HCT116 (cell line): ENCODE results near the gene LRRTM3.

ENCODE experiments used
- EZH2 ChIP-seq: fragments of 200-600 bp; sonication (generic); IDR thresholded peaks from 2 replicates; pipeline ENCODE4 v1.6.1; 2017; ENCODE audit warnings: antibody characterized with exemption, mixed run types
- JUND ChIP-seq: IDR thresholded peaks from 2 replicates; pipeline ENCODE4 v1.6.1; 2012
- MAX ChIP-seq: IDR thresholded peaks from 2 replicates; pipeline ENCODE4 v1.6.1; 2012
- POLR2A ChIP-seq: IDR thresholded peaks from 2 replicates; pipeline ENCODE4 v1.7.0; 2011; ENCODE audit warnings: borderline replicate concordance; ENCODE audit not compliant: insufficient read depth, insufficient read length; ENCODE audit errors: extremely low read depth
- POLR2AphosphoS5 ChIP-seq: IDR thresholded peaks from 2 replicates; pipeline ENCODE4 v1.6.1; 2011; ENCODE audit warnings: mild to moderate bottlenecking, low read depth, low read length, moderate library complexity
- YY1 ChIP-seq: IDR thresholded peaks from 2 replicates; pipeline ENCODE4 v1.6.1; 2011; ENCODE audit warnings: low read length, low read depth, moderate library complexity, mild to moderate bottlenecking; ENCODE audit not compliant: insufficient replicate concordance; ENCODE audit errors: extremely low read depth
- TF ChIP-seq, protein P1 (sequence below): IDR thresholded peaks from 2 replicates; pipeline ENCODE4 v1.6.1; 2012; ENCODE audit warnings: low read depth
- TF ChIP-seq, protein P2 (sequence below), 3 experiments: fragments of 200-600 bp in 1 of 3; sonication (generic) in 1 of 3; IDR thresholded peaks in 2 of 3; conservative IDR thresholded peaks in 1 of 3; 2 replicates each; pipeline ENCODE4 v1.5.1; 2012 to 2017; ENCODE audit warnings: low read depth in 2 of 3, low read length in 2 of 3, antibody characterized with exemption in 1 of 3, borderline replicate concordance in 1 of 3, control low read depth in 1 of 3, mild to moderate bottlenecking in 1 of 3, mixed read lengths in 1 of 3, mixed run types in 1 of 3, moderate library complexity in 1 of 3; ENCODE audit not compliant: insufficient read depth in 1 of 3
- TF ChIP-seq, protein P3 (sequence below): IDR thresholded peaks from 2 replicates; pipeline ENCODE4 v1.6.1; 2012

GRCh38 chr10:66877361-66877760, 48.5 kb upstream of the LRRTM3 start:
- TF ChIP-seq, protein P1, sequence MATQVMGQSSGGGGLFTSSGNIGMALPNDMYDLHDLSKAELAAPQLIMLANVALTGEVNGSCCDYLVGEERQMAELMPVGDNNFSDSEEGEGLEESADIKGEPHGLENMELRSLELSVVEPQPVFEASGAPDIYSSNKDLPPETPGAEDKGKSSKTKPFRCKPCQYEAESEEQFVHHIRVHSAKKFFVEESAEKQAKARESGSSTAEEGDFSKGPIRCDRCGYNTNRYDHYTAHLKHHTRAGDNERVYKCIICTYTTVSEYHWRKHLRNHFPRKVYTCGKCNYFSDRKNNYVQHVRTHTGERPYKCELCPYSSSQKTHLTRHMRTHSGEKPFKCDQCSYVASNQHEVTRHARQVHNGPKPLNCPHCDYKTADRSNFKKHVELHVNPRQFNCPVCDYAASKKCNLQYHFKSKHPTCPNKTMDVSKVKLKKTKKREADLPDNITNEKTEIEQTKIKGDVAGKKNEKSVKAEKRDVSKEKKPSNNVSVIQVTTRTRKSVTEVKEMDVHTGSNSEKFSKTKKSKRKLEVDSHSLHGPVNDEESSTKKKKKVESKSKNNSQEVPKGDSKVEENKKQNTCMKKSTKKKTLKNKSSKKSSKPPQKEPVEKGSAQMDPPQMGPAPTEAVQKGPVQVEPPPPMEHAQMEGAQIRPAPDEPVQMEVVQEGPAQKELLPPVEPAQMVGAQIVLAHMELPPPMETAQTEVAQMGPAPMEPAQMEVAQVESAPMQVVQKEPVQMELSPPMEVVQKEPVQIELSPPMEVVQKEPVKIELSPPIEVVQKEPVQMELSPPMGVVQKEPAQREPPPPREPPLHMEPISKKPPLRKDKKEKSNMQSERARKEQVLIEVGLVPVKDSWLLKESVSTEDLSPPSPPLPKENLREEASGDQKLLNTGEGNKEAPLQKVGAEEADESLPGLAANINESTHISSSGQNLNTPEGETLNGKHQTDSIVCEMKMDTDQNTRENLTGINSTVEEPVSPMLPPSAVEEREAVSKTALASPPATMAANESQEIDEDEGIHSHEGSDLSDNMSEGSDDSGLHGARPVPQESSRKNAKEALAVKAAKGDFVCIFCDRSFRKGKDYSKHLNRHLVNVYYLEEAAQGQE = no peak
- TF ChIP-seq, protein P2, sequence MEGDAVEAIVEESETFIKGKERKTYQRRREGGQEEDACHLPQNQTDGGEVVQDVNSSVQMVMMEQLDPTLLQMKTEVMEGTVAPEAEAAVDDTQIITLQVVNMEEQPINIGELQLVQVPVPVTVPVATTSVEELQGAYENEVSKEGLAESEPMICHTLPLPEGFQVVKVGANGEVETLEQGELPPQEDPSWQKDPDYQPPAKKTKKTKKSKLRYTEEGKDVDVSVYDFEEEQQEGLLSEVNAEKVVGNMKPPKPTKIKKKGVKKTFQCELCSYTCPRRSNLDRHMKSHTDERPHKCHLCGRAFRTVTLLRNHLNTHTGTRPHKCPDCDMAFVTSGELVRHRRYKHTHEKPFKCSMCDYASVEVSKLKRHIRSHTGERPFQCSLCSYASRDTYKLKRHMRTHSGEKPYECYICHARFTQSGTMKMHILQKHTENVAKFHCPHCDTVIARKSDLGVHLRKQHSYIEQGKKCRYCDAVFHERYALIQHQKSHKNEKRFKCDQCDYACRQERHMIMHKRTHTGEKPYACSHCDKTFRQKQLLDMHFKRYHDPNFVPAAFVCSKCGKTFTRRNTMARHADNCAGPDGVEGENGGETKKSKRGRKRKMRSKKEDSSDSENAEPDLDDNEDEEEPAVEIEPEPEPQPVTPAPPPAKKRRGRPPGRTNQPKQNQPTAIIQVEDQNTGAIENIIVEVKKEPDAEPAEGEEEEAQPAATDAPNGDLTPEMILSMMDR (IDR thresholded peaks at IDR 0.05 in 2 of 3, conservative IDR thresholded peaks at IDR 0.05 in 1 of 3; ENCODE audit: borderline replicate concordance in 1 of 3, insufficient read depth in 1 of 3, low read depth in 2 of 3, low read length in 2 of 3) = no peak
- no peak for TF ChIP-seq EZH2
- TF ChIP-seq POLR2AphosphoS5 = no peak
- TF ChIP-seq POLR2A = no peak
- no peak for TF ChIP-seq MAX
- TF ChIP-seq YY1 = no peak
- TF ChIP-seq, protein P3, sequence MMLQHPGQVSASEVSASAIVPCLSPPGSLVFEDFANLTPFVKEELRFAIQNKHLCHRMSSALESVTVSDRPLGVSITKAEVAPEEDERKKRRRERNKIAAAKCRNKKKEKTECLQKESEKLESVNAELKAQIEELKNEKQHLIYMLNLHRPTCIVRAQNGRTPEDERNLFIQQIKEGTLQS = no peak
- TF ChIP-seq JUND = no peak
